Measurements from ENCODE around the gene DYRK3.

Gene DYRK3

DNA sequence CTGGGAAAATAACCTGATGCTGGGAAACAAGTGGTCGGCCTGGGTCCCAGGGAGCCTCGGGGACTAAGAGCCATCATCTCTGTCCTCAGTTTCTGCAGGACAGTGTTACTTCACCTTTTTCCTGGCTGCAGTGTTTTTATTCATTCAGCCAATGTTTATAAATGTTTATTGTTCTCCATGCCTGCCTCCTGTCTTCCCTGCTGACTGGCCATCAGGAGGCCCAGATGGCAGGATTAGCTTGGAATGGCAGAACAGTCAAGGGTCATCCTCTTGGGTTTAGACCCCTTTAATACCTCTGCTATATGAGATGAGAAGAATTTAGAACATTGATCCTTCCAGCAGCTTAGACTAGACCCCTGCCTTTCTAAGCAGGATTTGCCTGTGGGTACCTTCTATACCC lies 62.7 kb downstream of the DYRK3 start:
- peaks cover 6% of the 10 kb centered on the region; the same call in 1 of the 2 replicates for H3K36me3 ChIP-seq (ENCODE audit: control insufficient read depth, low read length)
- peaks cover 75% of the 10 kb centered on the region for H3K79me2 ChIP-seq (ENCODE audit: control insufficient read depth, low read length)
- peaks cover 20% of the 10 kb centered on the region for H4K20me1 ChIP-seq (ENCODE audit: control insufficient read depth, insufficient read depth, low read depth, low read length)
- no peaks in the 10 kb centered on the region for H3K9me2 ChIP-seq (replicated peaks; ENCODE audit: control insufficient read depth, low read length)
- no peak overlapping the region for H3K4me3 ChIP-seq (ENCODE audit: low read length)
- no peak overlapping the region for H3K27ac ChIP-seq (ENCODE audit: low read depth, low read length)
- peaks cover 22% of the 10 kb centered on the region; the same call in 1 of the 2 replicates for H3K4me1 ChIP-seq (ENCODE audit: control insufficient read depth, low read length)
- TF ChIP-seq, protein P1, sequence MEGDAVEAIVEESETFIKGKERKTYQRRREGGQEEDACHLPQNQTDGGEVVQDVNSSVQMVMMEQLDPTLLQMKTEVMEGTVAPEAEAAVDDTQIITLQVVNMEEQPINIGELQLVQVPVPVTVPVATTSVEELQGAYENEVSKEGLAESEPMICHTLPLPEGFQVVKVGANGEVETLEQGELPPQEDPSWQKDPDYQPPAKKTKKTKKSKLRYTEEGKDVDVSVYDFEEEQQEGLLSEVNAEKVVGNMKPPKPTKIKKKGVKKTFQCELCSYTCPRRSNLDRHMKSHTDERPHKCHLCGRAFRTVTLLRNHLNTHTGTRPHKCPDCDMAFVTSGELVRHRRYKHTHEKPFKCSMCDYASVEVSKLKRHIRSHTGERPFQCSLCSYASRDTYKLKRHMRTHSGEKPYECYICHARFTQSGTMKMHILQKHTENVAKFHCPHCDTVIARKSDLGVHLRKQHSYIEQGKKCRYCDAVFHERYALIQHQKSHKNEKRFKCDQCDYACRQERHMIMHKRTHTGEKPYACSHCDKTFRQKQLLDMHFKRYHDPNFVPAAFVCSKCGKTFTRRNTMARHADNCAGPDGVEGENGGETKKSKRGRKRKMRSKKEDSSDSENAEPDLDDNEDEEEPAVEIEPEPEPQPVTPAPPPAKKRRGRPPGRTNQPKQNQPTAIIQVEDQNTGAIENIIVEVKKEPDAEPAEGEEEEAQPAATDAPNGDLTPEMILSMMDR (IDR thresholded peaks at IDR 0.05; ENCODE audit: low read depth, low read length, poor library complexity, severe bottlenecking): no peak
- TF ChIP-seq EZH2phosphoT487 (IDR thresholded peaks at IDR 0.05; ENCODE audit: borderline replicate concordance, low read length): no peak
- H3K27me3 ChIP-seq (ENCODE audit: control insufficient read depth, low read length): no peaks in the 10 kb centered on the region
- no peak overlapping the region for H3K4me2 ChIP-seq (ENCODE audit: low read length)
- H3K9me3 ChIP-seq (ENCODE audit: control insufficient read depth, insufficient read depth, low read length): no peaks in the 10 kb centered on the region
- no peaks in the 10 kb centered on the region for H3F3A ChIP-seq (ENCODE audit: control insufficient read depth, insufficient read depth)
